BJ (cell line): ENCODE results near the gene SUMF1. TPM values are rescaled to one million over a fixed set of nuclear protein-coding genes. Genes with fewer than 3 reads are reported as not detected.

Experiments used
- CTCF ChIA-PET: fragments of 350-600 bp; formaldehyde crosslinking; extraction: SDS; loops from one replicate; lab custom pipeline; 2021; ENCODE audit warnings: antibody characterized with exemption, inconsistent platforms; lab: Yijun Ruan, JAX
- POLR2A ChIA-PET: fragments of 300-600 bp; sonication (Branson Sonifier 250); formaldehyde crosslinking; extraction: SDS; loops from one replicate; lab custom pipeline; 2021; ENCODE audit warnings: antibody characterized with exemption; lab: Charles Lee
- DNase-seq: peaks from one replicate; pipeline ENCODE4 v3.0.0-alpha.2; 2011; ENCODE audit warnings: low read depth
- H3K27me3 ChIP-seq: 2 replicates; pipeline ENCODE4 v1.6.0; 2011; ENCODE audit warnings: low read length; ENCODE audit not compliant: control insufficient read depth, insufficient read depth
- H3K36me3 ChIP-seq: 2 replicates; pipeline ENCODE4 v1.5.1; 2011; ENCODE audit warnings: low read length; ENCODE audit not compliant: control insufficient read depth, insufficient read depth
- H3K4me3 ChIP-seq: 2 replicates; pipeline ENCODE4 v1.5.1; 2011; ENCODE audit warnings: low read depth, mild to moderate bottlenecking, control low read depth, low read length
- CTCF ChIP-seq: IDR thresholded peaks from 2 replicates; pipeline ENCODE4 v1.5.1; 2011; ENCODE audit warnings: low read depth, mild to moderate bottlenecking, control low read depth, inconsistent platforms, low read length, moderate library complexity; ENCODE audit not compliant: insufficient read depth
- polyA plus RNA-seq: library from polyadenylated mRNA; depleted of rRNA; stranded (reverse); fragments of >200 nt; gene quantifications from 2 replicates; pipeline ENCODE4 v1.2.3, GENCODE V29; 2011

SUMF1 gene
- polyA plus RNA-seq, 1 experiment: 57.6 TPM

DNA sequence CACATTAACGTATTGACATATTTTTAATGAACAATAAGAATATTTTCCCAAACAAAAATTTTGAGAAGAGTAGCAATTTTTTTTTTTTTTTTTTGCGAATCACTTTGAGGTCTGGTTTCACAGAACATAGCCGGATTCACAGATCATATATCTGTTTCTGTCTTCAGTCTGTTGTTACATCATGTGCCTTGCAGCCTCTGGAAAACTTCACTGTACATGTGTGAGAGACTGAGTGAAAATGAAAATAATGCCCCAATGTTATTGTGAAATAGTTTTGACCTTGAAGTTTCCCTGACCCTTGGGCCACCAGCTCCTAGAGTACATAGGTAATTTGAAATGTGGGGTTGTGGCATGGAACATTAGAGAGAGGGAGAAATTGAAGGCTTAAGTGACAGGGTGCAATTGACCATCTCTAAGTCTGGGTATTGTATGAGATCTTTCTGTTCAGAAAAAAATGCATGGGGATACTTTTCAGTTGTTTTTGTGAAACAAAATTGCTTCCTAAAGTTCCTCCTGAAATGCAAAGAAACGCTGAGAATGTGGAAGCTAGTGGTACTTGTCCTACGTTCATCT is 40.0 kb upstream of the SUMF1 start:
- ChIA-PET CTCF (interaction anchor here (1.5 kb wide), 1 partner anchor 14 kb away, joined by 5 read pairs; the partner anchor contains the start of gene ITPR1), POLR2A (interaction anchor here (0.7 kb wide), 1 partner anchor 14 kb away, joined by 3 read pairs; the partner anchor contains the start of gene ITPR1)
- DNase-seq: no peak
- H3K4me3 ChIP-seq: no peak overlapping the region
- TF ChIP-seq CTCF: no peak
- H3K27me3 ChIP-seq: no peaks in the 10 kb centered on the region
- H3K36me3 ChIP-seq: no peaks in the 10 kb centered on the region

DNA sequence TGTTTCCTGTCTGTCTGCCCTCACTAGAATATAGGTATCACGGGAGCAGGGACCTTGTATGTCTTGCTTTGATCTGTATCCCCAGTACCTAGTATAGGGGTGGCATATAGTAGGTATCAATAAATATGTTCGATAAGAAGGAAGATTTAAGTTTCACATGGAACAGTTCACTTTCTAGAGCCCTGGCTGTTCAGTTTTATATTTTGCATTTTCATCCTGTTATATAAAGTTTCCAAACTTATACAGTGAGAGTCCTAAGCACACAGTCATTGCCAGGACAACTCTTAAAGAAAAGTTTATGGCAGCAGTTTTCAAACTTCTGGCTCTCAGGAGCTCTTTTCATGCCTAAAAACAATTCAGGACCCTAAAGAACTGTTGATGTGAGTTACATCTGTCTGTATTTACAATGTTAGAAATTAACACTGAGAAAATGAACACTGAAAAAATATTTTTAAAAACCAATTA is 39.5 kb upstream of the SUMF1 start:
- TF ChIP-seq CTCF: no peak
- ChIA-PET POLR2A (no interaction called here), CTCF (interaction anchor here (1.5 kb wide), 1 partner anchor 13 kb away, joined by 5 read pairs; the partner anchor contains the start of gene ITPR1)
- Histone ChIP-seq H3K4me3 (no peak overlapping the region), H3K36me3 (no peaks in the 10 kb centered on the region), H3K27me3 (no peaks in the 10 kb centered on the region)
- DNase-seq: no peak

- POLR2A ChIA-PET: no interaction called here
These were observed 38.9 kb upstream of the SUMF1 start for GRCh38 chr3:4505688-4506558.

DNA sequence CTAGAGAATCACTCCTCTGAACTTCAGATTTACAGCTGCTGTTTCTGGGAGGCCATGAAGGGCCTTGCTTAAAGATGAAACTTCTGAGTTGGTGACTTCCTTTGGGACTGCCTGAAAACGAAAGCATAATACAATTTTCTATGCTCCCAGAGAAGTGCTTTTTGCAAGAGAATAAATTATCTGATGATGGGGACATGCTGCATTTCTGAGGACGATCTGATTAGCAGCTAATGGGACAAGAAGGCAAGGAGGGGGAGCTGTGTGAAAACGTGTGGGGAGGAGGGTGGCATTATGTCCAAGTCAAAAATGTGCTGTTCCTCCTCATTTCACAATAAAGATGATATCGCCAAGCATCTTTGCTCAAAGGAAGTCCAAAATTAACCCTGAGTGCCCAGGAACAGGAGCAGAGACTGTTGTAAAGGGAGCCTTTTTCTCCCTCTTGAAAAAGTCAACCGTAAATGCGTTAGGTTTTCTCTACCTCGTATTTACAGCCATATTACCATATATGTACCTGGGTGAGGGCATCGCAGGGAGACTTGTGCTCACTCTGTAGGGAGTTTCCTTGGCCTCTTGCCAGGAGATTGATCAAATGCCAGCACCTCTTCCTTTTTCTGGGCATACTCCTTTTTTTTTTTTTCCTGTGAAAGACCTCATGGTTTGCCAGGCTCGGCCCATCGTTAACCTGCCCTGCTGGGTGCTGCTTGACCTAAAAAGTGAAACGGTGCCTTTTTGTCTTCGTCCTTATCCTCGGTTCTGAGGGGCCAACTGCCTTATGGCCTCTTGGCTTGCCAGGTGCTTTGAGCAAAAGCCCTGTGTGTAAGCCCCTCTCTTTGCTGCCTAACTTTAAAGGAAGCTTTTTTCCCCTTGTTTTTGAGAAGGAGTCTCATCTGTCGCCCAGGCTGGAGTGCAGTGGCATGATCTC is 37.5 kb upstream of the SUMF1 start:
- Histone ChIP-seq H3K27me3 (no peaks in the 10 kb centered on the region), H3K4me3 (no peak overlapping the region), H3K36me3 (no peaks in the 10 kb centered on the region)
- CTCF ChIA-PET: interaction anchor here (0.9 to 1.1 kb wide), 2 partner anchors 17 to 522 kb away, joined by 3 read pairs; no protein-coding TSS in a partner anchor
- no peak for TF ChIP-seq CTCF
- no peak for DNase-seq
- POLR2A ChIA-PET: no interaction called here

More at GRCh38 chr3:4505688-4506558, 38.9 kb upstream of the SUMF1 start:
- H3K27me3 ChIP-seq: no peaks in the 10 kb centered on the region
- CTCF ChIA-PET: interaction anchor here (1.1 kb wide), 1 partner anchor 18 kb away, joined by 3 read pairs; no protein-coding TSS in a partner anchor
- no peaks in the 10 kb centered on the region for H3K36me3 ChIP-seq
- H3K4me3 ChIP-seq: no peak overlapping the region
- TF ChIP-seq CTCF: no peak
- DNase-seq: no peak
